Chondrocyte (in vitro differentiated cells): ENCODE measurements around the gene SLC46A3. TPM values are rescaled to one million over a fixed set of nuclear protein-coding genes. Genes with fewer than 3 reads are reported as not detected.
"Not testable (repeated sequence)": the region's sequence is repeated elsewhere in the genome, so short reads cannot be mapped to it uniquely, and the experiment has no call there.

Experiments
- DNase-seq: peaks from one replicate; pipeline ENCODE4 v3.0.0; 2021; ENCODE audit warnings: mixed read lengths, low spot score
- H3K27ac Mint-ChIP-seq: one replicate; pipeline ENCODE4 v1.8.0; 2021; ENCODE audit warnings: mild to moderate bottlenecking, moderate library complexity, mixed read lengths; ENCODE audit not compliant: unreplicated experiment
- H3K27me3 Mint-ChIP-seq: 2 replicates; pipeline ENCODE4 v1.8.0; 2021; ENCODE audit warnings: low read depth, mixed read lengths
- H3K36me3 Mint-ChIP-seq: 2 replicates; pipeline ENCODE4 v1.8.0; 2021; ENCODE audit warnings: low read depth, mixed read lengths
- H3K4me1 Mint-ChIP-seq: 2 replicates; pipeline ENCODE4 v1.8.0; 2021; ENCODE audit warnings: low read depth, mild to moderate bottlenecking, mixed read lengths
- H3K4me3 Mint-ChIP-seq: one replicate; pipeline ENCODE4 v1.8.0; 2021; ENCODE audit warnings: mild to moderate bottlenecking, moderate library complexity, mixed read lengths; ENCODE audit not compliant: unreplicated experiment
- H3K9me3 Mint-ChIP-seq: 2 replicates; pipeline ENCODE4 v1.8.0; 2021; ENCODE audit warnings: low read depth, mixed read lengths
- CTCF ChIP-seq: fragments of 200-600 bp; sonication (generic); IDR thresholded peaks from 2 replicates; pipeline ENCODE4 v1.5.0; 2021; ENCODE audit warnings: antibody characterized with exemption, mild to moderate bottlenecking, moderate library complexity
- total RNA-seq: library from RNA; stranded (reverse); gene quantifications from 3 replicates; pipeline ENCODE4 v1.2.1, GENCODE V29; 2021

The SLC46A3 gene
- total RNA-seq, 1 donor from 2014 or later: 14.0 TPM

- Mint-ChIP-seq H3K4me3 (no peak overlapping the region), H3K36me3 (peaks cover 12% of the 10 kb centered on the region), H3K27ac (no peak overlapping the region), H3K27me3 (peaks cover 3% of the 10 kb centered on the region), H3K9me3 (peaks cover 23% of the 10 kb centered on the region), H3K4me1 (no peaks in the 10 kb centered on the region)
- no peak for DNase-seq
- TF ChIP-seq CTCF: no peak
Observed at GRCh38 chr13:28684257-28684656, 34.5 kb downstream of the SLC46A3 start.

- peaks cover 12% of the 10 kb centered on the region for H3K36me3 Mint-ChIP-seq
- not testable (repeated sequence) for H3K4me3 Mint-ChIP-seq, DNase-seq, H3K4me1 Mint-ChIP-seq, H3K27me3 Mint-ChIP-seq, H3K27ac Mint-ChIP-seq
- H3K9me3 Mint-ChIP-seq: peaks cover 22% of the 10 kb centered on the region
Observed at GRCh38 chr13:28683169-28683568, 35.6 kb downstream of the SLC46A3 start.

- H3K4me3 Mint-ChIP-seq: no peak overlapping the region
- TF ChIP-seq CTCF: no peak
- no peak overlapping the region for H3K27ac Mint-ChIP-seq
- H3K36me3 Mint-ChIP-seq: peaks cover 10% of the 10 kb centered on the region
- no peaks in the 10 kb centered on the region for H3K9me3 Mint-ChIP-seq
- no peak for DNase-seq
- H3K4me1 Mint-ChIP-seq: no peaks in the 10 kb centered on the region
- H3K27me3 Mint-ChIP-seq: no peaks in the 10 kb centered on the region
Observed at GRCh38 chr13:28680541-28680940, 38.2 kb downstream of the SLC46A3 start.

GRCh38 chr13:28679628-28680027 lies 39.1 kb downstream of the SLC46A3 start:
- peak; percentile 79 for TF ChIP-seq CTCF
- H3K36me3 Mint-ChIP-seq: peaks cover 14% of the 10 kb centered on the region

GRCh38 chr13:28678809-28679208 lies 40.0 kb downstream of the SLC46A3 start:
- peaks cover 21% of the 10 kb centered on the region for H3K36me3 Mint-ChIP-seq
- no peaks in the 10 kb centered on the region for H3K4me1 Mint-ChIP-seq
- no peaks in the 10 kb centered on the region for H3K27me3 Mint-ChIP-seq
- no peak overlapping the region for H3K4me3 Mint-ChIP-seq
- H3K9me3 Mint-ChIP-seq: no peaks in the 10 kb centered on the region
- H3K27ac Mint-ChIP-seq: no peak overlapping the region
- peak; percentile 56 for TF ChIP-seq CTCF
- DNase-seq: no peak

More at GRCh38 chr13:28679628-28680027, 39.1 kb downstream of the SLC46A3 start:
- no peak for DNase-seq
- Mint-ChIP-seq H3K9me3 (no peaks in the 10 kb centered on the region), H3K4me1 (no peaks in the 10 kb centered on the region), H3K4me3 (no peak overlapping the region), H3K27me3 (no peaks in the 10 kb centered on the region), H3K27ac (no peak overlapping the region)

GRCh38 chr13:28671126-28671792 lies 47.5 kb downstream of the SLC46A3 start:
- H3K27me3 Mint-ChIP-seq: no peaks in the 10 kb centered on the region
- TF ChIP-seq CTCF: no peak
- no peak overlapping the region for H3K27ac Mint-ChIP-seq
- no peak for DNase-seq
- no peaks in the 10 kb centered on the region for H3K4me1 Mint-ChIP-seq
- H3K9me3 Mint-ChIP-seq: no peaks in the 10 kb centered on the region
- H3K4me3 Mint-ChIP-seq: no peak overlapping the region
- peaks cover 53% of the 10 kb centered on the region for H3K36me3 Mint-ChIP-seq
